ENCODE measurements around the gene VASH1.

Gene VASH1

GRCh38 chr14:76774821-76775694 is 13.8 kb downstream of the VASH1 start:
- no peaks in the 10 kb centered on the region for H3K36me3 ChIP-seq (ENCODE audit: control insufficient read depth, low read depth, low read length)
- H3K4me3 ChIP-seq (ENCODE audit: low read length): no peak overlapping the region
- no peaks in the 10 kb centered on the region for H3K9me3 ChIP-seq (ENCODE audit: control insufficient read depth, low read depth, low read length)
- H3K9ac ChIP-seq (ENCODE audit: low read length): no peak overlapping the region
- H3K4me1 ChIP-seq (ENCODE audit: control insufficient read depth, low read depth, low read length): peaks cover 11% of the 10 kb centered on the region
- no peaks in the 10 kb centered on the region for H3K27me3 ChIP-seq (ENCODE audit: control insufficient read depth, insufficient read depth, low read length)
- H3K27ac ChIP-seq (ENCODE audit: low read length): no peak overlapping the region

GRCh38 chr14:76775695-76776427 is 14.6 kb downstream of the VASH1 start:
- H3K4me1 ChIP-seq (ENCODE audit: control insufficient read depth, low read depth, low read length): peaks cover 11% of the 10 kb centered on the region
- no peaks in the 10 kb centered on the region for H3K36me3 ChIP-seq (ENCODE audit: control insufficient read depth, low read depth, low read length)
- H3K4me3 ChIP-seq (ENCODE audit: low read length): no peak overlapping the region
- H3K9me3 ChIP-seq (ENCODE audit: control insufficient read depth, low read depth, low read length): no peaks in the 10 kb centered on the region
- no peaks in the 10 kb centered on the region for H3K27me3 ChIP-seq (ENCODE audit: control insufficient read depth, insufficient read depth, low read length)
- no peak overlapping the region for H3K9ac ChIP-seq (ENCODE audit: low read length)
- H3K27ac ChIP-seq (ENCODE audit: low read length): no peak overlapping the region

GRCh38 chr14:76776428-76777251 is 15.4 kb downstream of the VASH1 start:
- no peaks in the 10 kb centered on the region for H3K27me3 ChIP-seq (ENCODE audit: control insufficient read depth, insufficient read depth, low read length)
- H3K27ac ChIP-seq (ENCODE audit: low read length): no peak overlapping the region
- no peak overlapping the region for H3K4me3 ChIP-seq (ENCODE audit: low read length)
- H3K36me3 ChIP-seq (ENCODE audit: control insufficient read depth, low read depth, low read length): peaks cover 2% of the 10 kb centered on the region
- H3K4me1 ChIP-seq (ENCODE audit: control insufficient read depth, low read depth, low read length): peaks cover 11% of the 10 kb centered on the region
- no peak overlapping the region for H3K9ac ChIP-seq (ENCODE audit: low read length)
- H3K9me3 ChIP-seq (ENCODE audit: control insufficient read depth, low read depth, low read length): no peaks in the 10 kb centered on the region

- no peak overlapping the region for H3K9ac ChIP-seq (ENCODE audit: low read length)
- no peaks in the 10 kb centered on the region for H3K27me3 ChIP-seq (ENCODE audit: control insufficient read depth, insufficient read depth, low read length)
- peaks cover 6% of the 10 kb centered on the region for H3K4me1 ChIP-seq (ENCODE audit: control insufficient read depth, low read depth, low read length)
- peaks cover 12% of the 10 kb centered on the region for H3K36me3 ChIP-seq (ENCODE audit: control insufficient read depth, low read depth, low read length)
- no peak overlapping the region for H3K4me3 ChIP-seq (ENCODE audit: low read length)
- H3K27ac ChIP-seq (ENCODE audit: low read length): no peak overlapping the region
- no peaks in the 10 kb centered on the region for H3K9me3 ChIP-seq (ENCODE audit: control insufficient read depth, low read depth, low read length)
These were observed 16.5 kb downstream of the VASH1 start for GRCh38 chr14:76777721-76778120.

GRCh38 chr14:76778546-76779215 is 17.4 kb downstream of the VASH1 start:
- Histone ChIP-seq H3K4me3 (ENCODE audit: low read length) (no peak overlapping the region), H3K27me3 (ENCODE audit: control insufficient read depth, insufficient read depth, low read length) (no peaks in the 10 kb centered on the region), H3K36me3 (ENCODE audit: control insufficient read depth, low read depth, low read length) (peaks cover 16% of the 10 kb centered on the region), H3K9me3 (ENCODE audit: control insufficient read depth, low read depth, low read length) (no peaks in the 10 kb centered on the region), H3K9ac (ENCODE audit: low read length) (no peak overlapping the region), H3K4me1 (ENCODE audit: control insufficient read depth, low read depth, low read length) (peaks cover 6% of the 10 kb centered on the region), H3K27ac (ENCODE audit: low read length) (no peak overlapping the region)

- Histone ChIP-seq H3K4me3 (ENCODE audit: low read length) (no peak overlapping the region), H3K27ac (ENCODE audit: low read length) (no peak overlapping the region), H3K9me3 (ENCODE audit: control insufficient read depth, low read depth, low read length) (no peaks in the 10 kb centered on the region), H3K4me1 (ENCODE audit: control insufficient read depth, low read depth, low read length) (peaks cover 6% of the 10 kb centered on the region), H3K36me3 (ENCODE audit: control insufficient read depth, low read depth, low read length) (peaks cover 16% of the 10 kb centered on the region), H3K9ac (ENCODE audit: low read length) (no peak overlapping the region), H3K27me3 (ENCODE audit: control insufficient read depth, insufficient read depth, low read length) (no peaks in the 10 kb centered on the region)
These were observed 18.2 kb downstream of the VASH1 start for GRCh38 chr14:76779221-76780057.

- no peak overlapping the region for H3K4me3 ChIP-seq (ENCODE audit: low read length)
- peaks cover 6% of the 10 kb centered on the region for H3K4me1 ChIP-seq (ENCODE audit: control insufficient read depth, low read depth, low read length)
- no peaks in the 10 kb centered on the region for H3K27me3 ChIP-seq (ENCODE audit: control insufficient read depth, insufficient read depth, low read length)
- no peak overlapping the region for H3K9ac ChIP-seq (ENCODE audit: low read length)
- H3K27ac ChIP-seq (ENCODE audit: low read length): no peak overlapping the region
- no peaks in the 10 kb centered on the region for H3K9me3 ChIP-seq (ENCODE audit: control insufficient read depth, low read depth, low read length)
- peaks cover 16% of the 10 kb centered on the region for H3K36me3 ChIP-seq (ENCODE audit: control insufficient read depth, low read depth, low read length)
These were observed 18.7 kb downstream of the VASH1 start for GRCh38 chr14:76780058-76780345.

GRCh38 chr14:76780360-76780759 is 19.1 kb downstream of the VASH1 start:
- Histone ChIP-seq H3K27ac (ENCODE audit: low read length) (no peak overlapping the region), H3K9ac (ENCODE audit: low read length) (no peak overlapping the region), H3K4me1 (ENCODE audit: control insufficient read depth, low read depth, low read length) (peaks cover 6% of the 10 kb centered on the region), H3K4me3 (ENCODE audit: low read length) (no peak overlapping the region), H3K9me3 (ENCODE audit: control insufficient read depth, low read depth, low read length) (no peaks in the 10 kb centered on the region), H3K36me3 (ENCODE audit: control insufficient read depth, low read depth, low read length) (peaks cover 16% of the 10 kb centered on the region), H3K27me3 (ENCODE audit: control insufficient read depth, insufficient read depth, low read length) (no peaks in the 10 kb centered on the region)

GRCh38 chr14:76780875-76781647 is 19.8 kb downstream of the VASH1 start:
- no peak overlapping the region for H3K27ac ChIP-seq (ENCODE audit: low read length)
- H3K4me1 ChIP-seq (ENCODE audit: control insufficient read depth, low read depth, low read length): peaks cover 6% of the 10 kb centered on the region
- H3K27me3 ChIP-seq (ENCODE audit: control insufficient read depth, insufficient read depth, low read length): no peaks in the 10 kb centered on the region
- H3K9me3 ChIP-seq (ENCODE audit: control insufficient read depth, low read depth, low read length): no peaks in the 10 kb centered on the region
- no peak overlapping the region for H3K9ac ChIP-seq (ENCODE audit: low read length)
- peaks cover 16% of the 10 kb centered on the region for H3K36me3 ChIP-seq (ENCODE audit: control insufficient read depth, low read depth, low read length)
- no peak overlapping the region for H3K4me3 ChIP-seq (ENCODE audit: low read length)

- Histone ChIP-seq H3K36me3 (ENCODE audit: control insufficient read depth, low read depth, low read length) (peaks cover 16% of the 10 kb centered on the region), H3K27ac (ENCODE audit: low read length) (no peak overlapping the region), H3K4me3 (ENCODE audit: low read length) (no peak overlapping the region), H3K4me1 (ENCODE audit: control insufficient read depth, low read depth, low read length) (peaks cover 3% of the 10 kb centered on the region), H3K27me3 (ENCODE audit: control insufficient read depth, insufficient read depth, low read length) (no peaks in the 10 kb centered on the region), H3K9me3 (ENCODE audit: control insufficient read depth, low read depth, low read length) (no peaks in the 10 kb centered on the region), H3K9ac (ENCODE audit: low read length) (no peak overlapping the region)
These were observed 20.4 kb downstream of the VASH1 start for GRCh38 chr14:76781648-76782051.
